ENCODE data around the gene SCN3A.

The SCN3A gene

DNA sequence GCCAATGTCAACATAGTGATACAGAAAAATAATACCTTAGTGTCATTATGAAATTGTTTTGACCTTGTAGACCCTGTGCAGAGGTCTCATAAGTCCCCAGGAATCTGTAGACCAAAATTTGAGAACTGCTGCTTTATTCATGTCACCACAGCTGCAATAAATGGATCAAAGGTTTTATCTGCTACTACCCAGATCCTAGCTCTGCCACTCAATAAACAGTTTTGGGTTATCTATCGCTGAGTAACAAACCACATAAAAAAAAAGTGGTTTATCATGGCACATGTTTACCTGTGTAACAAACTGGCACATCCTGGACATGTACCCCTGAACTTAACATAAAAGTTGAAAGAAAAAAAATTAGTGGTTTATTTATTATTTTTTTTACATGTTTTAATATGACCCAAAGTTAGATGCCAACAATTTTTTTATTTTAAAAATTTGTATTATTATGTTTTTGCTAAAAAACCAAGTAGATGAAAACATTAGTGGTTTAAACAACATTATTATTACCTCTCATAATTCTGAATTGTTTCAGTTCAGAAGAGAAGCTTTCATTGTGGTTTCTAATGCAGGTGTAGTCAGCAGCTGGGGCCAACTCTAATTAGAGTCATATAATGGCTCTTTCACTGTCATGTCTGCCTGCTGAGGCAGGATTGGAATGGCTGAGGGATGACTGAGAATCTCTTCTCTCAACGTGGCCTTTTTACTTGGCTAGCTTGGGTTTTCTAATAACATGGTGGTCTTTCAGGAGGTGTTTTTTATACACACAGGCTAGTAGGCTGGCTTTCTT is 145.2 kb downstream of the SCN3A start:
- in situ Hi-C loops (cut with MboI; ENCODE audit: low sequenced_read_pairs), result no loop called here

- in situ Hi-C loops (cut with MboI; ENCODE audit: low sequenced_read_pairs), result no loop called here
Measured at GRCh38 chr2:165057931-165058330, 145.9 kb downstream of the SCN3A start.

- in situ Hi-C loops (cut with MboI; ENCODE audit: low sequenced_read_pairs), result no loop called here
Measured at GRCh38 chr2:165057308-165057707, 146.5 kb downstream of the SCN3A start.

GRCh38 chr2:165056564-165056963 is 147.3 kb downstream of the SCN3A start:
- in situ Hi-C loops (cut with MboI; ENCODE audit: low sequenced_read_pairs), result no loop called here

DNA sequence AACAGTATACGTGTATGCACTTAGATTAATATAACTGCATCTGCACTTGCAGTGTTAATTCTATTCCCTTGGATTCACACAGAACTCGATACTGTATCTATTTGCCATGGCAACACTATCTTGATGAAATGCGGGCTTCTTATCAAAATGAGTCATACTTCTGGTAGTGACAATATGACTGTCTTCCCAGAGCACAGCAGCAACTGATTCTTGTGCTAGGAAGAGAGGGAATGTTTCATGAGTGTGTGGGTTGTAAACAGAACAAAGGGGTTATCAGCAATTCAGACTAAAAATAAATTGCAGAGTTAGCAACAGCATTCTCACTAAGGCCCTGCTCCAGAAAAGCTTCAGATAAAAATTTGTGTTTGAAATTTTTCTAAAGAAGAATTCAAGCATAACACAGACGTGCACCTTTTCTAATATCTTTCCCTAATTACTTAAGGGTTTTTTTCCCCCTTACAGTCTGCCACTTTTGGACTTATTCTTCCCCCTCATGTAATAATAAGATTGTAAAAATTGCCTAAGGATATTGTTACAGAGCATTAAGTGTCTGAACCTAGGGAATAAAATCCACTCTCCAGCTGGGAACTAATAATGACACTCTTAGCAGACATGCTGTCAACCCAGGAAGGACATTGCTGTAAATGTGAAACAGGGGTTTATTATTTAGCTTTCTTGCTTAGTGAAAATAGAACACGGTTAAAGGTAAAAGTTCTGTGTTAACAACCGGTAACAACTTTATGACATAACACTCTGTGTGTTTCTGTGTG is 148.6 kb downstream of the SCN3A start:
- in situ Hi-C loops (cut with MboI; ENCODE audit: low sequenced_read_pairs), result no loop called here

DNA sequence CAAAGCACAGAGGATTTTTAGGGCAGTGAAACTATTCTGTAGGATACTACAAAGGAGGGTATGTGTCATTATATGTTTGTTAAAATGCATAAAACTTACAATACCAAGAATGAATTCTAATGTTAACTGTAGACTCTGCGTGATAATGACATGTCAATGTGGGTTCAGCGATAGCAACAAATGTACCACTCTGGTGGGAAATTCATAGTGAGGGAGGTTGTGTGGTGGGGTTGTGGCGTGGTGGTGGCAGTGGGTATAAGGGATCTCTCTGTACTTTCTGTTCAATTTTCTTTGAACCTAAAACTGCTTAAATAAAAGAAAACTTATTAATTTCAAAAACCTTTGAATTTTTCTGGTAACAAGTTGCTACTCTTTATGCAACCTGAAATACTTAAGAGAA is 149.2 kb downstream of the SCN3A start:
- in situ Hi-C loops (cut with MboI; ENCODE audit: low sequenced_read_pairs), result no loop called here

- in situ Hi-C loops (cut with MboI; ENCODE audit: low sequenced_read_pairs), result no loop called here
Measured at GRCh38 chr2:165044505-165045303, 159.1 kb downstream of the SCN3A start.
